Fibroblast of pulmonary artery (primary cell): ENCODE measurements around the gene INF2.

Source experiments
- DNase-seq: peaks from one replicate; pipeline ENCODE4 v3.0.0-alpha.2; 2010; ENCODE audit warnings: low read depth
- H3K4me3 ChIP-seq: replicated peaks from 2 replicates; pipeline ENCODE4 v1.5.1; 2011; ENCODE audit warnings: low read depth, mild to moderate bottlenecking, control low read depth, low read length, moderate library complexity
- TF ChIP-seq, protein P1 (sequence below): IDR thresholded peaks from 2 replicates; pipeline ENCODE4 v1.5.1; 2011; ENCODE audit warnings: mild to moderate bottlenecking, control low read depth, low read length, inconsistent platforms; ENCODE audit errors: missing control alignments

INF2 gene

DNA sequence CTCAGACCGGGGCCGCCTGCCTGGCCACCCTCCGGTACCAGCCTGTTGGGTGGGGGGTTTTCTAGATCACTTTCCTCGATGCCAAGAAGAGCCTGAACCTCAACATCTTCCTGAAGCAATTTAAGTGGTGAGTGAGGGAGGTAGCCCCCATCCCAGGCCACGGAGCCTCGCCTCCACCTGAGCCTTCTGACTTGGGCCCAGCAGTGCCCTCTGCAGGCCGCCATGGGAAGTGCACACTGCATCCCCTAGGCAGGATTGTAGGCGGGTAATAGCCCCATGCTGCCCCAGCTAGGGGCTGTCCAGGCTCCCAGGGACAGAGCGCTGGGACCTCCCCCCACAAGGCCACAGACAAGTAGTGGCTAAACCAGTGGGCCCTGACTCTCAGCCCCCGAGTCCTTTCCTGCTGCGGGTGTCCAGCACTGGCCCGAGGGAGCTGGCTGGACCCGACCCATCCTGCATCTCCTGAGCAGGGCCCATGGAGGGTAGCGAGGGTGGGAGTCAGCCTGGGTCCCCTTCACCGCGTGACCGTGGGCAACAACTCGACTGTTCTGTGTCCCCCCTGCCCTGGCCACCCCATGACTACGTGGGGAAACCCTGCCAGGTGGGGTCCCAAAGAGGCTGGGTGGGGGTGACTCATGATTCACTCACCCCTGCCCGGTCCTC lies 19.3 kb downstream of the INF2 start:
- TF ChIP-seq, protein P1, sequence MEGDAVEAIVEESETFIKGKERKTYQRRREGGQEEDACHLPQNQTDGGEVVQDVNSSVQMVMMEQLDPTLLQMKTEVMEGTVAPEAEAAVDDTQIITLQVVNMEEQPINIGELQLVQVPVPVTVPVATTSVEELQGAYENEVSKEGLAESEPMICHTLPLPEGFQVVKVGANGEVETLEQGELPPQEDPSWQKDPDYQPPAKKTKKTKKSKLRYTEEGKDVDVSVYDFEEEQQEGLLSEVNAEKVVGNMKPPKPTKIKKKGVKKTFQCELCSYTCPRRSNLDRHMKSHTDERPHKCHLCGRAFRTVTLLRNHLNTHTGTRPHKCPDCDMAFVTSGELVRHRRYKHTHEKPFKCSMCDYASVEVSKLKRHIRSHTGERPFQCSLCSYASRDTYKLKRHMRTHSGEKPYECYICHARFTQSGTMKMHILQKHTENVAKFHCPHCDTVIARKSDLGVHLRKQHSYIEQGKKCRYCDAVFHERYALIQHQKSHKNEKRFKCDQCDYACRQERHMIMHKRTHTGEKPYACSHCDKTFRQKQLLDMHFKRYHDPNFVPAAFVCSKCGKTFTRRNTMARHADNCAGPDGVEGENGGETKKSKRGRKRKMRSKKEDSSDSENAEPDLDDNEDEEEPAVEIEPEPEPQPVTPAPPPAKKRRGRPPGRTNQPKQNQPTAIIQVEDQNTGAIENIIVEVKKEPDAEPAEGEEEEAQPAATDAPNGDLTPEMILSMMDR = peak; percentile 93
- no peak overlapping the region for H3K4me3 ChIP-seq
- peak; percentile 65 for DNase-seq

DNA sequence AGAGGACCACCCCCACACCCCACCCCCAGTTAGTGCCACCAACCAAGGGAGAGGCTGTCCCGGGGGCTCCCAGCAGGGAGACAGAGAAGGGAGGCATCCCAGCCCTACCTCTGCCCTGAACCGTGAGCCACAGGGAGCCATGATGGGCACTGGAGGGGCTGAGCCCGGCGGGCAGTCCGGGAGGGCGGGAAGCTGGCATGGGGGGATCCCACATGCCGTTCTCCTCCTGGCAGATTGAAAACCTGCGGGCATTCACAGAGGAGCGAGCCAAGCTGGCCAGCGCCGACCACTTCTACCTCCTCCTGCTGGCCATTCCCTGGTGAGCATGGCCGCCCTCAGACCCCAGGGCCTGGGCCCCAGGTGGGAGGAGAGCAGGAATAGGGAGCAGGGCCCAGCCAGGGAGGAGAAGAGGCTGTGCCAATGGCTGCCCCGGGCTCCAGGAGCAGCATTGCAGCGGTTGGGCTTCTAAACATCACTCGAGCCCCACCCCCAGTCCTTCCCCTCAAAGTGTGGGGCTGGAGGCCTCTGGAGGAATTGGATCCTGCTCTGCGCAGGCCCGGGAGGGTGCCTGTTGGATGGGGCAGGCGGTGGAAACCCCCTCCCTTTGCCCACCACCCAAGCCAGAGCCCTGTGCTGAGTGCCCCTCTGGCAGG lies 20.1 kb downstream of the INF2 start:
- no peak overlapping the region for H3K4me3 ChIP-seq
- no peak for DNase-seq
- TF ChIP-seq, protein P1 = no peak

DNA sequence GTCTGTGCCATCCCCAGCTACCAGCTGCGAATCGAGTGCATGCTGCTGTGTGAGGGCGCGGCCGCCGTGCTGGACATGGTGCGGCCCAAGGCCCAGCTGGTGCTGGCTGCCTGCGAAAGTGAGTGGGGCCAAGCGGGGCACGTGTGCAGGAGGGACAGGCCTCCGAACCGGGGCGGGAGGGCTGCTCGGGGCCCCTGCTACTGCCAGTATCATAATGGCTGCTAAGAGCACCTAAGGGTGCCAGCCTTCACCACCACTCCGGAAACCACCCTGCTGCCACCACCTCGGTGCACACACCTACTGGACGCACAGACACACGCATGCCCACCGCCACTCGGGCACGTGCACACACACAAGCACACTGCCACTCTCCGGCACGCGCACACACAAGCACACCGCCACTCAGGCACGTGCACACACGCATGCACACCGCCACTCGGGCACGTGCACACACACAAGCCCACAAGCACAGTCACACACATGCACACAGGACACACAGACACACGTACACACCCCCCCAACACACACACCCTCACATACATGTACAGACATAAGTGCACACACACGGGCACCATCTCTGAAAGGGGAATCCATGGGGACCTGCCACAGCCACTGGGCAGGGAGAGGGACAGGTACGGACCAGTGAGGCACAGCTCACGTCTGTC lies 20.8 kb downstream of the INF2 start:
- no peak for DNase-seq
- TF ChIP-seq, protein P1 = no peak
- H3K4me3 ChIP-seq = no peak overlapping the region

DNA sequence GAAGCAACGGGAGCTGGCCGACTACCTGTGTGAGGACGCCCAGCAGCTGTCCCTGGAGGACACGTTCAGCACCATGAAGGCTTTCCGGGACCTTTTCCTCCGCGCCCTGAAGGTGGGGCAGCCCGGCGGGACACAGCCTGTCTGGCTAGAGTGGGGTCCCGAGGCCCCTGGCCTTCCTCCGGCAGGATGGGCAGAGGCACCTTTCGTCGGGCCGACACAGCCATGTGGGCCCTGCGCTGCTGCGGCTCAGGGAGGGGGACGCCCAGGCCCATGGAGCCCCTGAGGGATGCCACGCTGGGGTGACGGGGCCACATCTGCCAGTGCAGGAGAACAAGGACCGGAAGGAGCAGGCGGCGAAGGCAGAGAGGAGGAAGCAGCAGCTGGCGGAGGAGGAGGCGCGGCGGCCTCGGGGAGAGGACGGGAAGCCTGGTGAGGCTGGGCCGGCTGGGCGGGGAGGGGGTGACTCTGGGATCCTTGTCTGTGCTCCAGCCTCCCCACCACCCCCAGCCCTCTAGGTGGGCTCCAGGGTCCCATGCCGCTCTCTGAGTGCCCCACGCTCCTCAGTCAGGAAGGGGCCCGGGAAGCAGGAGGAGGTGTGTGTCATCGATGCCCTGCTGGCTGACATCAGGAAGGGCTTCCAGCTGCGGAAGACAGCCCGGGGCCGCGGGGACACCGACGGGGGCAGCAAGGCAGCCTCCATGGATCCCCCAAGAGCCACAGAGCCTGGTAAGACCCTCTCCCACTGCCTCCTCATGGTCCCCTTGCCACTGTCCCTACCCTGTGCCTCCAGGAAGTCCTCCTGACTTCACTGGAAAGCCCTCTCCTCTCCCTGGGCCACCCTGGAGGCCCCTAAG lies 23.7 kb downstream of the INF2 start:
- DNase-seq = no peak
- TF ChIP-seq, protein P1 = no peak
- no peak overlapping the region for H3K4me3 ChIP-seq

DNA sequence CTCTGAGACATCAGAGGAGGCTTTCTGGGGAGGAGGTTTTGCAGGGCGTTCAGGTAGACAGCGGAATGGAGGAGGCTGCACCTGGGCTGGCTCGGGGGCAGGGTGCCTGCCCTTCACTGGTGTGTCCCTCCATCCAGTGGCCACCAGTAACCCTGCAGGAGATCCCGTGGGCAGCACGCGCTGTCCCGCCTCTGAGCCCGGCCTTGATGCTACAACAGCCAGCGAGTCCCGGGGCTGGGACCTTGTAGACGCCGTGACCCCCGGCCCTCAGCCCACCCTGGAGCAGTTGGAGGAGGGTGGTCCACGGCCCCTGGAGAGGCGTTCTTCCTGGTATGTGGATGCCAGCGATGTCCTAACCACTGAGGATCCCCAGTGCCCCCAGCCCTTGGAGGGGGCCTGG lies 24.6 kb downstream of the INF2 start:
- no peak for DNase-seq
- TF ChIP-seq, protein P1 = no peak
- H3K4me3 ChIP-seq = no peak overlapping the region

DNA sequence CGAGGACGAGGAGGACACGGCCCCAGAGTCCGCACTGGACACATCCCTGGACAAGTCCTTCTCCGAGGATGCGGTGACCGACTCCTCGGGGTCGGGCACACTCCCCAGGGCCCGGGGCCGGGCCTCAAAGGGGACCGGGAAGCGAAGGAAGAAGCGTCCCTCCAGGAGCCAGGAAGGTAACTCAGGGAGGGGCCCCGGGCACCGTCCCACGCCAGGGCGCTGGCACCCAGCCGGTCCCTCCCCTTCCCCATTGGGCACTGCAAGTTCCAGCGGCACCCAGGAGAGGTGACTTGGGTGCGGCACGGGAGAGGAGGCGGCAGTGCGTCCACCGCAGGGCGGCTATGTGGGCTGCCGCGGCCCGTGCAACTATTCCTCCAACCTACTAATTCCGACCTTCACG lies 25.3 kb downstream of the INF2 start:
- no peak overlapping the region for H3K4me3 ChIP-seq
- TF ChIP-seq, protein P1 = no peak
- no peak for DNase-seq
